B cell (primary cell): ENCODE data around the gene ZNF516.
"Not testable (repeated sequence)": the region's sequence is repeated elsewhere in the genome, so short reads cannot be mapped to it uniquely, and the experiment has no call there.

Source experiments
- CTCF ChIP-seq: fragments of 200-600 bp; IDR thresholded peaks from one replicate; pipeline ENCODE4 v1.8.0; 2022; ENCODE audit warnings: antibody characterized with exemption, mild to moderate bottlenecking
- EZH2 ChIP-seq: IDR thresholded peaks from 2 replicates; pipeline ENCODE4 v1.6.1; 2012; ENCODE audit warnings: borderline replicate concordance, low read depth, mild to moderate bottlenecking, moderate library complexity, low read length; ENCODE audit not compliant: insufficient read depth, poor library complexity, severe bottlenecking

DNA sequence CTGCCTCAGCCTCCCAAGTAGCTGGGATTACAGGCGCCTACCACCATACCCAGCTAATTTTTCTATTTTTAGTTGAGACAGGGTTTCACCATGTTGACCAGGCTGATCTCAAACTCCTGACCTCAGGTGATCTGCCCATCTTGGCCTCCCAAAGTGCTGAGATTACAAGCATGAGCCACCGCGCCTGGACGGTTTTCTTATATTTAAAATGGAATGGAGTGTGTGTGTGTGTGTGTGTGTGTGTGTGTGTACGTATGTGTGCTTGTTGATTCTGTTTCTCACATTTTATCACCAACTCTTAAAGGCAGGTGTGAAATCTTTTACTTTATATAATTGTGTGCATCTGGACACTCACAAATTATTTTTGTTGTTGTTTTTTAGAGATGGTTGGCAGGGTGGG, 41.6 kb upstream of the ZNF516 start:
- not testable (repeated sequence) for TF ChIP-seq CTCF, EZH2
